A549 treated with dexamethasone at 1 μM for 4 hours (cell line): ENCODE data around the gene RCVRN. TPM values are rescaled to one million over a fixed set of nuclear protein-coding genes. Genes with fewer than 3 reads are reported as not detected.

Experiments used
- total RNA-seq: library from RNA; stranded (reverse); fragments of 200-300 nt; extraction: Qiagen RNA extraction; gene quantifications from 5 replicates; pipeline ENCODE4 v1.2.3, GENCODE V29; 2022

Gene RCVRN
- not detected in 5 replicates for total RNA-seq

DNA sequence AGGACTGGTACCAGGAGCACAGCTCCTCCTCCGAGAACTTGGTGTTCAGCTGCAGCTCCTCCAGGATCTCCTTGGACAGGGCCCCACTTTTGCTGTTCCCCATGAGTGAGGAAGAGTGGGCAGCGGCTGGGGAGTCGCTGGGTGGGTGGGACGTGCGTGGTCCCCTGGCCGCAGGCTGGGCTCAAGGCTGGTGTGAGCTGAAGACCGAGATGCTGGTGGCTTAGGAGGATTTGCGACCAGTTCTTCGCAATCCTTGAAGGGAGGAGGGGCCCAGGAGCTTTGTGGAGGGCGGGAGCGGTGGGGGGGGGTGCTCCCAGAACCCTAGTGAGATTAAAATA, at the start of gene RCVRN:
Gene RCVRN (minus strand): TSS at position 194 of the 338 bp plus-strand sequence. CDS start 91 bp downstream, at position 103.

Other genes with a start within 250 kb of the RCVRN start
- gene DHRS7C, start 113.7 kb downstream of the RCVRN start, total RNA-seq = not detected in 5 replicates
- not detected in 5 replicates for gene GSG1L2, start 83.2 kb downstream of the RCVRN start, total RNA-seq
- 8.0 to 14.4 TPM (median 9.5 TPM) in 5 replicates for gene GLP2R, start 79.3 kb downstream of the RCVRN start, total RNA-seq